NCI-H82 (cell line): ENCODE measurements around the gene LBR.
"Not testable (repeated sequence)": the region's sequence is repeated elsewhere in the genome, so short reads cannot be mapped to it uniquely, and the experiment has no call there.

Experiments
- DNase-seq: peaks from one replicate; lab custom pipeline; 2025; lab: John Stamatoyannopoulos, UW

Gene LBR

GRCh38 chr1:225427235-225428067 lies at the start of gene LBR:
TSS of gene LBR (minus strand) at chr1:225428038. CDS start at chr1:225424075, 3,963 bp downstream.
- DNase-seq, result peak; percentile 69

GRCh38 chr1:225477296-225477911 lies 49.6 kb upstream of the LBR start:
- no peak for DNase-seq

- no peak for DNase-seq
Measured at GRCh38 chr1:225476538-225476988, 48.7 kb upstream of the LBR start.

- DNase-seq, result no peak
Measured at GRCh38 chr1:225476100-225476511, 48.3 kb upstream of the LBR start.

GRCh38 chr1:225474986-225475820 lies 47.4 kb upstream of the LBR start:
- DNase-seq, result peak; percentile 79

- no peak for DNase-seq
Measured at GRCh38 chr1:225474439-225474985, 46.7 kb upstream of the LBR start.

GRCh38 chr1:225473676-225474438 lies 46.0 kb upstream of the LBR start:
- not testable (repeated sequence) for DNase-seq

GRCh38 chr1:225473266-225473665 lies 45.4 kb upstream of the LBR start:
- DNase-seq, result not testable (repeated sequence)

GRCh38 chr1:225471453-225472301 lies 43.8 kb upstream of the LBR start:
- DNase-seq, result no peak

- DNase-seq, result no peak
Measured at GRCh38 chr1:225471109-225471452, 43.2 kb upstream of the LBR start.

GRCh38 chr1:225470211-225471108 lies 42.6 kb upstream of the LBR start:
- DNase-seq, result no peak

- DNase-seq, result no peak
Measured at GRCh38 chr1:225469051-225469450, 41.2 kb upstream of the LBR start.

- DNase-seq, result no peak
Measured at GRCh38 chr1:225468270-225469020, 40.6 kb upstream of the LBR start.

GRCh38 chr1:225467193-225468020 lies 39.6 kb upstream of the LBR start:
- DNase-seq, result no peak

- no peak for DNase-seq
Measured at GRCh38 chr1:225466848-225467192, 39.0 kb upstream of the LBR start.

- DNase-seq, result no peak
Measured at GRCh38 chr1:225465793-225466517, 38.1 kb upstream of the LBR start.
